Right hindlimb (tissue), 1 donor: ENCODE results near the gene UTP25.
"Not testable (repeated sequence)": the region's sequence is repeated elsewhere in the genome, so short reads cannot be mapped to it uniquely, and the experiment has no call there.

Source experiments
- DNase-seq: peaks from one replicate; pipeline ENCODE4 v3.0.0-alpha.2; 2018

The UTP25 gene

GRCh38 chr1:209877087-209877764, 49.5 kb downstream of the UTP25 start:
- DNase-seq, result no peak

- no peak for DNase-seq
Observed at GRCh38 chr1:209878964-209879363, 51.2 kb downstream of the UTP25 start.

- DNase-seq, result no peak
Observed at GRCh38 chr1:209879539-209879938, 51.8 kb downstream of the UTP25 start.

DNA sequence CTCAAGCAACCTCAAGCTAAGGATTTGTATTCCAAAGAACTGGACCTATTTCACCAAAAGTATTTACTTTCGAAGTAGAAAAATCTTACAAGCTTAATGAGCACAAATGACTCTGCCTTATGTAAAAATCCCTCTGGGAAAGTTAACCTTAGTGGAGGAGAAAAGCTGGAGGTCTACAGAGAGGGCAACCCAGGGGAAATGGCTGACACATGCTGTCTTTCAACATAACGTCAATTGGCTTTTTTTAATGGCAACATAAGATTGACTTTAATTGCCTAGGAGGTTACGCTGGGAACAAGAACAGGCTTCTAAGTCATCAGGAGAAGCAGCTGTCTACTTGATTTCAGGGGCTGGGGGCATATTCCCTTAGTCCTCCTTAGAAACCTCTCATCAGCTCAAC, 52.3 kb downstream of the UTP25 start:
- no peak for DNase-seq

- DNase-seq, result no peak
Observed at GRCh38 chr1:209881619-209882018, 53.8 kb downstream of the UTP25 start.

- DNase-seq, result no peak
Observed at GRCh38 chr1:209882286-209882685, 54.5 kb downstream of the UTP25 start.

GRCh38 chr1:209882942-209883340, 55.2 kb downstream of the UTP25 start:
- no peak for DNase-seq

DNA sequence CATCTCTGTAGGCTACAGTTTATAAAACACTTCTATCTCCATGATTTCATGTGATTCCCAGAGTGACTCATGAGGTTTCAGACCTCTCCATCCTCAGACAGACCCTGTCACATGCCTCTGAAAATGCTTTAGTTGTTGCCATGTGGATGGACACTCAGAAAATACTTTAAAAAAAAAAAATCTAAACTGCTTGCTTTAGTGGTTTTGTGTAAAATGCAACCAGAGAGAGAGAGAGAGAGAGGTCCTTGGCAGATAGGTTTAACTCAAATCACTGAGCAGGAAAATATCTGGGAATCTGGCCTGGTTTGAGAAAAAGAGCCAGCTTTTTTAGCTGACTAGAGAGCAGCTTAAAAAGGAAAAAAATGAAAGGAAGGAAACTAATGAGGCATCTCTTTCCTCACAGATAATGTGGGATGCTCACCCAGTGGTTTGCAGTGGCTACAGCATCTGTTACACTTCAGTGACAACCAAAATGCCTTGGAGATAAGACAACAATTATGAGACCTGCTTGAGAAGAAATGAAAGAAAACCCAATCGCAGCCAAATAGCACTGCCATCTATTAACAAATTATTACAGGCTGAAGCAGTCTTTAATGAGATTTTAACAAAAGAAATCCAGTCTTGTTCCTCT, 55.7 kb downstream of the UTP25 start:
- DNase-seq, result no peak

GRCh38 chr1:209884249-209884648, 56.5 kb downstream of the UTP25 start:
- DNase-seq, result no peak

DNA sequence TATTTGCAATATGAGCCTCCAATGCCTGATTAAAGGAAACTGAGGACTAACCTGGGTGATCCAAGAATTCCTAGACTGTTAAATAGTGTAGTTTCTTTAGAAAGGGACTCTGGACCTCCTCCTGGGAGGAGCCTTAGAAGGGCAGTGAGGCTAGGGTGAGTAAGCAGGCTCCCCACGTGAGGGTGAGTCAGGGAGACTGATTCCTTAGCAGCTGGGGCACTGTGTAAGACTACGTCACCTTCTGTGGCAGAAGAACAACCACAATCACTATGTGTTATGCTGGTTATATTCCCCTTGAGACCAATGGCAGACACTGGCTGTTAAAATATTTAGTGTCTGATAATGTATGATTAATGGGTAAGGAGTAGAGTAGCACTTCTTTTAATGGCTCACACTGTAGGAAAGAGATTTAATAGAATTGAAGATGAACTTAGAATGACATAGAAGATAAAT, 56.9 kb downstream of the UTP25 start:
- DNase-seq, result no peak

GRCh38 chr1:209885403-209886218, 57.8 kb downstream of the UTP25 start:
- no peak for DNase-seq

DNA sequence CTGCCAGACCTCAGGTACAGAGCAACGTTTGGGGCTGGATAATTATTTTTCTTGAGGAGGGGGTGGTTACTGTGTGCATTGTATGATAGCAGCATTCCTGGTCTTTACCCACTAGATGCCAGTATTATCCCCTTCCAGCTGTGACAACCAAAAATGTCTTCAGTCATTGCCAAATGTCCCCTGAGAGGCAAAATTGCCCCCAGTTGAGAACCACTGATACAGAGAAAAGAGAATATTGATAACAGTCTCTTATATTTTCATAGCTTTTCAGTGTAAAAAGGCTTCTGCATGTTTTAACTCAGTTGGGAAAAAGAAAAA, 58.4 kb downstream of the UTP25 start:
- DNase-seq, result no peak

DNA sequence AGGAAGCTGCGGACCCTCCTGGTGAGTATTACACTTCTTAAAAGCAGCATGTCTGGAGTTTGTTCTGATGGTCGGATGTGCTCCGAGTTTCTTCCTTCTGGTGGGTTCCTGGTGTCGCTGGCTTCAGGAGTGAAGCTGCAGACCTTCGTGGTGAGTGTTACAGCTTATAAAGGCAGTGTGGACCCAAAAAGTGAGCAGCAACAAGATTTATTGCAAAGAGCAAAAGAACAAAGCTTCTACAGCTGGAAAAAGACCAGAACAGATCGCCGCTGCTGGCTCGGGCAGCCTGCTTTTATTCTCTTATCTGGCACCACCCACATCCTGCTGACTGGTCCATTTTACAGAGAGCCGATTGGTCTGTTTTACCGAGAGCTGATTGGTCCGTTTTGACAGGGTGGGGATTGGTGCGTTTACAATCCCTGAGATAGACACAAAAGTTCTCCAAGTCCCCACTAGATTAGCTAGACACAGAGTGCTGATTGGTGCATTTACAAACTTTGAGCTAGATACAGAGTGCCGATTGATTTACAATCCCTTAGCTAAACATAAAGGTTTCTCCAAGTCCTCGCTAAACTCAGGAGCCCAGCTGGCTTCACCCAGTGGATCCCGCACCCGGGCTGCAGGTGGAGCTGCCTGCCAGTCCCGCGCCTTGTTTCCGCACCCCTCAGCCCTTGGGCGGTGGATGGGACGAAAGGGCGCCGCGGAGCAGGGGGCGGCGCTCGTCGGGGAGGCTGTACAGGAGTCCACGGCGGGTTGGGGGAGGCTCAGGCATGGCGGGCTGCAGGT, 60.7 kb downstream of the UTP25 start:
- not testable (repeated sequence) for DNase-seq

DNA sequence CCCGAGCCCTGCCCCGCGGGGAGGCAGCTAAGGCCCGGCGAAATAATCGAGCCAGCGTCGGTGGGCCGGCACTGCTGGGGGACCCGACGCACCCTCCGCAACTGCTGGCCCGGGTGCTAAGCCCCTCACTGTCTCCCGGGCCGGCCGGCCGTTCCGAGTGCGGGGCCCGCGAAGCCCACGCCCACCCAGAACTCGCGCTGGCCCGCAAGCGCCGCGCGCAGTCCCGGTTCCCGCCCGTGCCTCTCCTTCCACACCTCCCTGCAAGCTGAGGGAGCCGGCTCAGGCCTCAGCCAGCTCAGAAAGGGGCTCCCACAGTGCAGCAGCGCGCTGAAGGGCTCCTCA, 61.3 kb downstream of the UTP25 start:
- DNase-seq, result no peak

DNA sequence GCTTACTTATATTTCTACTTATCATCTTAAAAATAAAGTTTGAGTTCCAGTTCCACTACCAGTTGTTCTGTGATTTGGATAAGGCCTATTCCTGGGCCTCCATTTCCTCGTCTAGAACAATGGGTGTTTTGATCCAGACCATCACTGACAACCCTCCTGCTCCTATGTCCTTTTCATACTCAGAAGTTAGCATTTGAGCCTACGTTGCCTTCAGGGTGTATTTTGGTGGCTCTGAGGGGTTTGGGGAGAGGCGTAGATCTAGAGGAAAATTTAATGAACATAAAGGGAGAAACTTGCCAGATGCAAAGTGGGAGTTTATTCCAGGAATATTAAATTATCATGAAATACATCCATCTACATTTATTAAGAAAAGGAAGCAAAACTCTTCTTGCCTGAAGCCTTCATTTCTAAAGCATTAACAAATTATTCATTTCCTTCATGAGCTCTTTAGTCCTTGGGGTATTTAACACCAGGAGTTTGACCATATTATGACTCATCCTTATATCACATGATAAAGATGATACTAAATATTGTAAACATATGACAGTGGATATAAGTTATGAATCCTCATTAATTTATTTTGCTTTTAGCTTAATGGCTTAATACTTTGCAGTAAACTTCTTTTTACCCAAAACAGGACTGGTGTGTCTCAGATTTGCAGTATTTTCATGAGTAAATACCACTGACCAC, 63.0 kb downstream of the UTP25 start:
- DNase-seq, result no peak

GRCh38 chr1:209893751-209894150, 66.0 kb downstream of the UTP25 start:
- DNase-seq, result no peak

- DNase-seq, result no peak
Observed at GRCh38 chr1:209895709-209896108, 67.9 kb downstream of the UTP25 start.

GRCh38 chr1:209896346-209896745, 68.6 kb downstream of the UTP25 start:
- DNase-seq, result no peak

- DNase-seq, result not testable (repeated sequence)
Observed at GRCh38 chr1:209898271-209898670, 70.5 kb downstream of the UTP25 start.

GRCh38 chr1:209898851-209899250, 71.1 kb downstream of the UTP25 start:
- not testable (repeated sequence) for DNase-seq

GRCh38 chr1:209899948-209900347, 72.2 kb downstream of the UTP25 start:
- no peak for DNase-seq

GRCh38 chr1:209900734-209901133, 73.0 kb downstream of the UTP25 start:
- DNase-seq, result no peak

DNA sequence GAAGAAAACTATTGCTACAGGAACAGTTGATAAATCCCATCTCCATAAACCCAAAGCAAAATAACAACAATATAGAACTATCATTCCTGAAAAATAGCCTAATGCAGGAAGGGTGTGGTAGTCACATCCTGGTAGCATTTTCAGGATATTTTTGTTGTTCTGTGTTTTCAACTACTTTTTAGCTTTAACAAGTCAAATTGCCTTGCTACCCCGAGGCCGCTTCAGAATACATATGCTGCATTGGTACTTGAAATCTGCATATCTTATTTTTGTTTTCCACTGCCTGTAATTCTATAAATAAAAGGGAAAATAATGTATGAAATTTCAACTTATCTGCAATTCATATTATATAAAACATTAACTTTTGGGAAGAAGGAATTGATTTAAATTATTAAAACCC, 73.4 kb downstream of the UTP25 start:
- DNase-seq, result no peak
